GM23338 (cell line): ENCODE measurements around the gene BBX. TPM values are rescaled to one million over a fixed set of nuclear protein-coding genes. Genes with fewer than 3 reads are reported as not detected.

Experiments
- ATAC-seq: fragments of 200-7000 bp; cut with Tn5 transposase; 3 replicates; pipeline ENCODE4 v1.9.1; 2020
- DNase-seq: peaks from one replicate; pipeline ENCODE4 v3.0.0-alpha.2; 2015; ENCODE audit warnings: low spot score
- H2AFZ ChIP-seq: fragments of 200-600 bp; sonication (generic); 2 replicates; pipeline ENCODE4 v1.8.0; 2016; ENCODE audit warnings: antibody characterized with exemption, mild to moderate bottlenecking, moderate library complexity
- H3F3A ChIP-seq: fragments of 200-600 bp; sonication (generic); replicated peaks from 2 replicates; pipeline ENCODE4 v1.8.0; 2017; ENCODE audit warnings: antibody characterized with exemption, mixed run types, low read depth
- H3K27ac ChIP-seq: fragments of 200-600 bp; sonication (generic); 2 replicates; pipeline ENCODE4 v1.6.1; 2016; ENCODE audit warnings: low read depth
- H3K27me3 ChIP-seq: fragments of 200-600 bp; sonication (generic); 2 replicates; pipeline ENCODE4 v1.8.0; 2016; ENCODE audit warnings: mild to moderate bottlenecking, mixed run types, moderate library complexity; ENCODE audit not compliant: insufficient read depth
- H3K36me3 ChIP-seq: fragments of 200-600 bp; sonication (generic); 2 replicates; pipeline ENCODE4 v1.8.0; 2016; ENCODE audit warnings: mild to moderate bottlenecking; ENCODE audit not compliant: insufficient read depth
- H3K4me1 ChIP-seq: fragments of 200-600 bp; sonication (generic); 2 replicates; pipeline ENCODE4 v1.8.0; 2016; ENCODE audit warnings: mild to moderate bottlenecking, moderate library complexity; ENCODE audit not compliant: insufficient read depth
- H3K4me2 ChIP-seq: fragments of 200-600 bp; sonication (generic); 2 replicates; pipeline ENCODE4 v1.7.1; 2017; ENCODE audit warnings: mixed run types
- H3K4me3 ChIP-seq: fragments of 200-600 bp; sonication (generic); 2 replicates; pipeline ENCODE4 v1.6.1; 2016; ENCODE audit warnings: mixed run types
- H3K79me2 ChIP-seq: fragments of 200-600 bp; sonication (generic); replicated peaks from 2 replicates; pipeline ENCODE4 v1.8.0; 2017; ENCODE audit warnings: mild to moderate bottlenecking; ENCODE audit not compliant: insufficient read depth
- H3K9me2 ChIP-seq: fragments of 200-600 bp; sonication (generic); 2 replicates; pipeline ENCODE4 v1.8.0; 2017; ENCODE audit not compliant: insufficient read depth
- H4K20me1 ChIP-seq: fragments of 200-600 bp; sonication (generic); replicated peaks from 2 replicates; pipeline ENCODE4 v1.8.0; 2017; ENCODE audit warnings: mild to moderate bottlenecking; ENCODE audit not compliant: insufficient read depth
- H3K27ac Mint-ChIP-seq: 2 replicates; pipeline ENCODE4 v1.8.0; 2020; ENCODE audit warnings: inconsistent platforms, mild to moderate bottlenecking, moderate library complexity, mixed read lengths
- H3K27me3 Mint-ChIP-seq: 3 replicates; pipeline ENCODE4 v1.8.0; 2022; ENCODE audit warnings: low read depth, mild to moderate bottlenecking, moderate library complexity, mixed read lengths, inconsistent platforms; ENCODE audit not compliant: insufficient read depth, poor library complexity
- H3K36me3 Mint-ChIP-seq: 3 replicates; pipeline ENCODE4 v1.8.0; 2021; ENCODE audit warnings: low read depth, mild to moderate bottlenecking, inconsistent platforms, moderate library complexity, mixed read lengths
- H3K4me1 Mint-ChIP-seq: 3 replicates; pipeline ENCODE4 v1.8.0; 2020; ENCODE audit warnings: mild to moderate bottlenecking, inconsistent platforms, mixed read lengths
- H3K4me3 Mint-ChIP-seq: 3 replicates; pipeline ENCODE4 v1.8.0; 2021; ENCODE audit warnings: moderate library complexity, mild to moderate bottlenecking, inconsistent platforms, mixed read lengths
- H3K9me3 Mint-ChIP-seq: 3 replicates; pipeline ENCODE4 v1.8.0; 2020; ENCODE audit warnings: moderate library complexity, mild to moderate bottlenecking, inconsistent platforms, mixed read lengths
- JUNB ChIP-seq: IDR thresholded peaks from one replicate; pipeline ENCODE4 v1.6.1; 2016; ENCODE audit warnings: antibody characterized with exemption; ENCODE audit not compliant: unreplicated experiment
- polyA plus RNA-seq: library from polyadenylated mRNA; unstranded; fragments of >200 nt; fragmentation: Nextera tagmentation; extraction: Ambion mirVana; gene quantifications from 2 replicates; pipeline ENCODE4 v1.2.1, GENCODE V29; 2016
- total RNA-seq: library from RNA; depleted of rRNA; stranded (reverse); fragments of >200 nt; shearing (Covaris generic); gene quantifications from 2 replicates; pipeline ENCODE4 v1.2.3, GENCODE V29; 2014
- TF ChIP-seq, protein P1 (sequence below), 2 experiments: fragments of 200-600 bp in 1 of 2; sonication (generic) in 1 of 2; conservative IDR thresholded peaks; 2 replicates each; pipeline versions ENCODE4 v1.5.1 to v1.6.1; 2016 to 2017; ENCODE audit warnings: antibody characterized with exemption in 2 of 2, low read depth in 2 of 2, mild to moderate bottlenecking in 2 of 2, moderate library complexity in 1 of 2
- TF ChIP-seq, protein P2 (sequence below): fragments of 250-450 bp; sonication (Bioruptor Pico); IDR thresholded peaks from 2 replicates; pipeline ENCODE4 v1.5.0; 2020; ENCODE audit warnings: mild to moderate bottlenecking, moderate library complexity
- TF ChIP-seq, protein P3 (sequence below): IDR thresholded peaks from one replicate; pipeline ENCODE4 v1.6.1; 2018; ENCODE audit warnings: antibody characterized with exemption; ENCODE audit not compliant: unreplicated experiment

BBX gene
- total and polyA plus RNA-seq, 2 experiments from 2014 or later: 35.2 to 44.1 TPM

DNA sequence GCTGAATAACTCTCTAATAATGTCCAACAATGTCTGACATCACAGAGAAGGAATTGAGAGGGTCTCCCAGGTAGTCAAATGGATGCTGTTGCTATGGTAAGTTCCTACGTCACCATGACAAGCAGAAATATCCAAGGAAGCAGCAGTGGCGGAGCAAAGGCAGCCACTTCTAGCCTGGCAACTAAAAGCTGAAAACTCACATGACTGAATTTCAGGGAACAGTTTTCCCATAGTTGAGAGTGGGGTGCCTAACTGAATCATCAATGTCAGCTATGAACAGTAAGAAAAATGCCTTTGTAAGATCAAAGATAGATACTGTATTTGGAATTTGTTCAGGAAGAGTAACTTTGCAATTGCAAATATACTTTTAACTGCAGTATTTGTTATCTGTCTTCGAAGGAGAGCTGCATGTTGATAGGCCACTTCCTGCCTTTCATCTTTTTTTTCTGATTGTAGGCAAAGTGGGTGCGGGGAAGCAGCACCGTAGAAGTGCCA lies 161.7 kb downstream of the BBX start (continued):
- no peak for TF ChIP-seq JUNB

DNA sequence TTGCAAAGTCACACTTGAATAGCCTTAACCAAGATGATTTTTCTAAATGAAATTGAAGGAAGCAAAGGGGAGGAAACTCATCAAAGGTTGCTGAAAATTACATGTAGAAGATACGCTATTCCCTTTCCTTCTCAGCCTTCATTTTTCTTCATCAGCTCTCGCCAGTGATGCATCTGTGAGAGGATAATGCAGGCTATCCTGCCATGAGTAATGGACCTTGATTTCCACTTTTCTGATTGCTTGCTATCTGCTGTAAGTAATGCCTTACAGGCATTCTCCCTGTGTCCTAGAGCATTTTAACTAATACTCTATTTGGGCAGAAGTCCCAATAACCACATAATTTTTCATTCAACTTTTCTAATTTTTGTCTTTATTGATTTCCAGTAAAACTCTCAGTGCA lies 162.6 kb downstream of the BBX start:
- peaks cover 6% of the 10 kb centered on the region; the same call in 2 of the 3 replicates for H3K36me3 Mint-ChIP-seq
- H3K27ac Mint-ChIP-seq: peak overlapping the region; percentile 90
- DNase-seq: no peak

DNA sequence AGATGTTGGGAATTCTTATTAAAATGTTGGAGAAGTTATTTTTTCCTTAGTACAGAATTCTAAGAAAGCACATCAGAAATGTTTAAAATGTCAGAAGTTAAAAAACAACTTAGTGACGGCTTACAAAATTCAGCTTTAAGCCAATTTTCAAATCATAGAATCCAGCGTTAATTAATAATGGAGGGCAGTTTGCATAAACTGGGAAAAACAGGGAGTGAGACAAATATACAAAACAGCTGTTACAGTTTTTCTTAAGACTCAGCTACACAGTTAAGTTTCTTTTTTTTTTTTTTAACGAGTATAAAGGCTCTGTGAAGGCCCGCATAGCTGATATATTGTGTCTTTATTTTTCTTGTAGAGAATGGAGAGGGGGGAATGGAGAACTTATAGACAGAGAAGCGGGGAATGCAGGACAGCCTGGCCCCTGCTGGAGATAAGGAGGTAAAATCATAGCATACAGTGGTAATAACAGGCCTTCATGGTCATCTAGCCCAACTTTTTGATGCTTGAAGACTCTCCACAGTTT lies 164.4 kb downstream of the BBX start:
- Histone ChIP-seq H3K4me1 (peaks cover 32% of the 10 kb centered on the region), H2AFZ (no peak overlapping the region), H3K27me3 (no peaks in the 10 kb centered on the region), H3K36me3 (no peaks in the 10 kb centered on the region), H3F3A (no peaks in the 10 kb centered on the region), H3K4me2 (no peak overlapping the region), H4K20me1 (no peaks in the 10 kb centered on the region), H3K9me2 (no peaks in the 10 kb centered on the region), H3K4me3 (no peak overlapping the region), H3K79me2 (no peaks in the 10 kb centered on the region; the same call in 1 of the 2 replicates), H3K27ac (no peak overlapping the region)
- ATAC-seq: no peak
- DNase-seq: no peak
- H3K9me3 Mint-ChIP-seq: no peaks in the 10 kb centered on the region
- H3K4me1 Mint-ChIP-seq: peaks cover 38% of the 10 kb centered on the region
- no peak overlapping the region for H3K27ac Mint-ChIP-seq
- no peaks in the 10 kb centered on the region for H3K27me3 Mint-ChIP-seq
- TF ChIP-seq, protein P1, sequence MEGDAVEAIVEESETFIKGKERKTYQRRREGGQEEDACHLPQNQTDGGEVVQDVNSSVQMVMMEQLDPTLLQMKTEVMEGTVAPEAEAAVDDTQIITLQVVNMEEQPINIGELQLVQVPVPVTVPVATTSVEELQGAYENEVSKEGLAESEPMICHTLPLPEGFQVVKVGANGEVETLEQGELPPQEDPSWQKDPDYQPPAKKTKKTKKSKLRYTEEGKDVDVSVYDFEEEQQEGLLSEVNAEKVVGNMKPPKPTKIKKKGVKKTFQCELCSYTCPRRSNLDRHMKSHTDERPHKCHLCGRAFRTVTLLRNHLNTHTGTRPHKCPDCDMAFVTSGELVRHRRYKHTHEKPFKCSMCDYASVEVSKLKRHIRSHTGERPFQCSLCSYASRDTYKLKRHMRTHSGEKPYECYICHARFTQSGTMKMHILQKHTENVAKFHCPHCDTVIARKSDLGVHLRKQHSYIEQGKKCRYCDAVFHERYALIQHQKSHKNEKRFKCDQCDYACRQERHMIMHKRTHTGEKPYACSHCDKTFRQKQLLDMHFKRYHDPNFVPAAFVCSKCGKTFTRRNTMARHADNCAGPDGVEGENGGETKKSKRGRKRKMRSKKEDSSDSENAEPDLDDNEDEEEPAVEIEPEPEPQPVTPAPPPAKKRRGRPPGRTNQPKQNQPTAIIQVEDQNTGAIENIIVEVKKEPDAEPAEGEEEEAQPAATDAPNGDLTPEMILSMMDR (conservative IDR thresholded peaks at IDR 0.05; ENCODE audit: low read depth in 2 of 2): 0 out of 4 replicates have a peak, but pooled peaks have one; percentile 7 to 10
- TF ChIP-seq, protein P2, sequence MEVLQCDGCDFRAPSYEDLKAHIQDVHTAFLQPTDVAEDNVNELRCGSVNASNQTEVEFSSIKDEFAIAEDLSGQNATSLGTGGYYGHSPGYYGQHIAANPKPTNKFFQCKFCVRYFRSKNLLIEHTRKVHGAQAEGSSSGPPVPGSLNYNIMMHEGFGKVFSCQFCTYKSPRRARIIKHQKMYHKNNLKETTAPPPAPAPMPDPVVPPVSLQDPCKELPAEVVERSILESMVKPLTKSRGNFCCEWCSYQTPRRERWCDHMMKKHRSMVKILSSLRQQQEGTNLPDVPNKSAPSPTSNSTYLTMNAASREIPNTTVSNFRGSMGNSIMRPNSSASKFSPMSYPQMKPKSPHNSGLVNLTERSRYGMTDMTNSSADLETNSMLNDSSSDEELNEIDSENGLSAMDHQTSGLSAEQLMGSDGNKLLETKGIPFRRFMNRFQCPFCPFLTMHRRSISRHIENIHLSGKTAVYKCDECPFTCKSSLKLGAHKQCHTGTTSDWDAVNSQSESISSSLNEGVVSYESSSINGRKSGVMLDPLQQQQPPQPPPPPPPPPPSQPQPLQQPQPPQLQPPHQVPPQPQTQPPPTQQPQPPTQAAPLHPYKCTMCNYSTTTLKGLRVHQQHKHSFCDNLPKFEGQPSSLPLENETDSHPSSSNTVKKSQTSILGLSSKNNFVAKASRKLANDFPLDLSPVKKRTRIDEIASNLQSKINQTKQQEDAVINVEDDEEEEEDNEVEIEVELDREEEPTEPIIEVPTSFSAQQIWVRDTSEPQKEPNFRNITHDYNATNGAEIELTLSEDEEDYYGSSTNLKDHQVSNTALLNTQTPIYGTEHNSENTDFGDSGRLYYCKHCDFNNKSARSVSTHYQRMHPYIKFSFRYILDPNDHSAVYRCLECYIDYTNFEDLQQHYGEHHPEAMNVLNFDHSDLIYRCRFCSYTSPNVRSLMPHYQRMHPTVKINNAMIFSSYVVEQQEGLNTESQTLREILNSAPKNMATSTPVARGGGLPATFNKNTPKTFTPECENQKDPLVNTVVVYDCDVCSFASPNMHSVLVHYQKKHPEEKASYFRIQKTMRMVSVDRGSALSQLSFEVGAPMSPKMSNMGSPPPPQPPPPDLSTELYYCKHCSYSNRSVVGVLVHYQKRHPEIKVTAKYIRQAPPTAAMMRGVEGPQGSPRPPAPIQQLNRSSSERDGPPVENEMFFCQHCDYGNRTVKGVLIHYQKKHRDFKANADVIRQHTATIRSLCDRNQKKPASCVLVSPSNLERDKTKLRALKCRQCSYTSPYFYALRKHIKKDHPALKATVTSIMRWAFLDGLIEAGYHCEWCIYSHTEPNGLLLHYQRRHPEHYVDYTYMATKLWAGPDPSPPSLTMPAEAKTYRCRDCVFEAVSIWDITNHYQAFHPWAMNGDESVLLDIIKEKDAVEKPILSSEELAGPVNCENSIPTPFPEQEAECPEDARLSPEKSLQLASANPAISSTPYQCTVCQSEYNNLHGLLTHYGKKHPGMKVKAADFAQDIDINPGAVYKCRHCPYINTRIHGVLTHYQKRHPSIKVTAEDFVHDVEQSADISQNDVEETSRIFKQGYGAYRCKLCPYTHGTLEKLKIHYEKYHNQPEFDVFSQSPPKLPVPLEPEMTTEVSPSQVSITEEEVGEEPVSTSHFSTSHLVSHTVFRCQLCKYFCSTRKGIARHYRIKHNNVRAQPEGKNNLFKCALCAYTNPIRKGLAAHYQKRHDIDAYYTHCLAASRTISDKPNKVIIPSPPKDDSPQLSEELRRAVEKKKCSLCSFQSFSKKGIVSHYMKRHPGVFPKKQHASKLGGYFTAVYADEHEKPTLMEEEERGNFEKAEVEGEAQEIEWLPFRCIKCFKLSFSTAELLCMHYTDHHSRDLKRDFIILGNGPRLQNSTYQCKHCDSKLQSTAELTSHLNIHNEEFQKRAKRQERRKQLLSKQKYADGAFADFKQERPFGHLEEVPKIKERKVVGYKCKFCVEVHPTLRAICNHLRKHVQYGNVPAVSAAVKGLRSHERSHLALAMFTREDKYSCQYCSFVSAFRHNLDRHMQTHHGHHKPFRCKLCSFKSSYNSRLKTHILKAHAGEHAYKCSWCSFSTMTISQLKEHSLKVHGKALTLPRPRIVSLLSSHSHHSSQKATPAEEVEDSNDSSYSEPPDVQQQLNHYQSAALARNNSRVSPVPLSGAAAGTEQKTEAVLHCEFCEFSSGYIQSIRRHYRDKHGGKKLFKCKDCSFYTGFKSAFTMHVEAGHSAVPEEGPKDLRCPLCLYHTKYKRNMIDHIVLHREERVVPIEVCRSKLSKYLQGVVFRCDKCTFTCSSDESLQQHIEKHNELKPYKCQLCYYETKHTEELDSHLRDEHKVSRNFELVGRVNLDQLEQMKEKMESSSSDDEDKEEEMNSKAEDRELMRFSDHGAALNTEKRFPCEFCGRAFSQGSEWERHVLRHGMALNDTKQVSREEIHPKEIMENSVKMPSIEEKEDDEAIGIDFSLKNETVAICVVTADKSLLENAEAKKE (CRISPR knock-in tag): no peak
- H3K4me3 Mint-ChIP-seq: no peak overlapping the region
- H3K36me3 Mint-ChIP-seq: no peaks in the 10 kb centered on the region

More for the DNA sequence above, 162.6 kb downstream of the BBX start:
- TF ChIP-seq, protein P3, sequence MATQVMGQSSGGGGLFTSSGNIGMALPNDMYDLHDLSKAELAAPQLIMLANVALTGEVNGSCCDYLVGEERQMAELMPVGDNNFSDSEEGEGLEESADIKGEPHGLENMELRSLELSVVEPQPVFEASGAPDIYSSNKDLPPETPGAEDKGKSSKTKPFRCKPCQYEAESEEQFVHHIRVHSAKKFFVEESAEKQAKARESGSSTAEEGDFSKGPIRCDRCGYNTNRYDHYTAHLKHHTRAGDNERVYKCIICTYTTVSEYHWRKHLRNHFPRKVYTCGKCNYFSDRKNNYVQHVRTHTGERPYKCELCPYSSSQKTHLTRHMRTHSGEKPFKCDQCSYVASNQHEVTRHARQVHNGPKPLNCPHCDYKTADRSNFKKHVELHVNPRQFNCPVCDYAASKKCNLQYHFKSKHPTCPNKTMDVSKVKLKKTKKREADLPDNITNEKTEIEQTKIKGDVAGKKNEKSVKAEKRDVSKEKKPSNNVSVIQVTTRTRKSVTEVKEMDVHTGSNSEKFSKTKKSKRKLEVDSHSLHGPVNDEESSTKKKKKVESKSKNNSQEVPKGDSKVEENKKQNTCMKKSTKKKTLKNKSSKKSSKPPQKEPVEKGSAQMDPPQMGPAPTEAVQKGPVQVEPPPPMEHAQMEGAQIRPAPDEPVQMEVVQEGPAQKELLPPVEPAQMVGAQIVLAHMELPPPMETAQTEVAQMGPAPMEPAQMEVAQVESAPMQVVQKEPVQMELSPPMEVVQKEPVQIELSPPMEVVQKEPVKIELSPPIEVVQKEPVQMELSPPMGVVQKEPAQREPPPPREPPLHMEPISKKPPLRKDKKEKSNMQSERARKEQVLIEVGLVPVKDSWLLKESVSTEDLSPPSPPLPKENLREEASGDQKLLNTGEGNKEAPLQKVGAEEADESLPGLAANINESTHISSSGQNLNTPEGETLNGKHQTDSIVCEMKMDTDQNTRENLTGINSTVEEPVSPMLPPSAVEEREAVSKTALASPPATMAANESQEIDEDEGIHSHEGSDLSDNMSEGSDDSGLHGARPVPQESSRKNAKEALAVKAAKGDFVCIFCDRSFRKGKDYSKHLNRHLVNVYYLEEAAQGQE: no peak
- Histone ChIP-seq H3K9me2 (no peaks in the 10 kb centered on the region), H2AFZ (no peak overlapping the region), H3K4me1 (peaks cover 32% of the 10 kb centered on the region), H3K27me3 (no peaks in the 10 kb centered on the region), H4K20me1 (no peaks in the 10 kb centered on the region), H3K27ac (no peak overlapping the region), H3K4me2 (peak overlapping the region; percentile 59), H3K79me2 (no peaks in the 10 kb centered on the region), H3K4me3 (no peak overlapping the region), H3F3A (no peaks in the 10 kb centered on the region), H3K36me3 (no peaks in the 10 kb centered on the region)
- Mint-ChIP-seq H3K9me3 (no peaks in the 10 kb centered on the region; the same call in 2 of the 3 replicates), H3K4me3 (no peak overlapping the region), H3K27me3 (no peaks in the 10 kb centered on the region), H3K4me1 (peaks cover 39% of the 10 kb centered on the region)
- no peak for ATAC-seq
